ENCODE results near the gene PELI3. TPM values are rescaled to one million over a fixed set of nuclear protein-coding genes. Genes with fewer than 3 reads are reported as not detected.

PELI3 gene
- total and polyA plus RNA-seq, 2 donors (not counting 1 experiment from before 2014, with no cell fraction given) = 3.2 to 15.6 TPM

DNA sequence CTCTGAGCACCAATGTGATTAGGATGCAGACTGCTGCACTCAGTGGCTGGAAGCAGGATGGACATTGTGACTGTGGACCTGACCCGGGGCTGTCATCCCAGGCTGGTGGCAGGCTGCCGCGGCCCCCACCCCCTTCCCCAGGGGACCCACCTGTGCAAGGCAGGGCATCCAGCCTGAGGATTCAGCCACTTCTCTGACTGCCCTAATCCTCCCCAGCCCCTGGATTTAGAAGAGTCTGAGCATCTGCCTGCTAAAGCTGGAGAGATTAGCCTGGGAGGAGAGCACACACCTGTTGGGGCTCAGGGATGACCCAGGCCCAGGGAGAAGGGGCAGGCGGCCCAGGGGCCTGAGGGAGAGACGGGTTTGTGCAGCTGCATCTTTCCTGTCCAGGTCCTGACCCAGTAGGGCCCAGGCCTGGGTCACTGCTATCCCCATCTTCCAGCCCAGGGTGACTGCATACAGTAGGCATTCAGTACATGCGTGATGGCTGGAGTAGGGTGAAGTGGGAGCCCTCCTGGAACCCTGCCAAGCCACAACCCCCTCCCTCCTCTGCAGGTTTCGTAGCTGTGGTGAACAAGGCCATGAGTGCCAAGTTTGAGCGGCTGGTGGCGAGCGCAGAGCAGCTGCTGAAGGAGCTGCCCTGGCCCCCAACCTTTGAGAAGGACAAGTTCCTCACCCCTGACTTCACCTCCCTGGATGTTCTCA lies 25.6 kb downstream of the PELI3 start:
- TF ChIP-seq, protein P1, sequence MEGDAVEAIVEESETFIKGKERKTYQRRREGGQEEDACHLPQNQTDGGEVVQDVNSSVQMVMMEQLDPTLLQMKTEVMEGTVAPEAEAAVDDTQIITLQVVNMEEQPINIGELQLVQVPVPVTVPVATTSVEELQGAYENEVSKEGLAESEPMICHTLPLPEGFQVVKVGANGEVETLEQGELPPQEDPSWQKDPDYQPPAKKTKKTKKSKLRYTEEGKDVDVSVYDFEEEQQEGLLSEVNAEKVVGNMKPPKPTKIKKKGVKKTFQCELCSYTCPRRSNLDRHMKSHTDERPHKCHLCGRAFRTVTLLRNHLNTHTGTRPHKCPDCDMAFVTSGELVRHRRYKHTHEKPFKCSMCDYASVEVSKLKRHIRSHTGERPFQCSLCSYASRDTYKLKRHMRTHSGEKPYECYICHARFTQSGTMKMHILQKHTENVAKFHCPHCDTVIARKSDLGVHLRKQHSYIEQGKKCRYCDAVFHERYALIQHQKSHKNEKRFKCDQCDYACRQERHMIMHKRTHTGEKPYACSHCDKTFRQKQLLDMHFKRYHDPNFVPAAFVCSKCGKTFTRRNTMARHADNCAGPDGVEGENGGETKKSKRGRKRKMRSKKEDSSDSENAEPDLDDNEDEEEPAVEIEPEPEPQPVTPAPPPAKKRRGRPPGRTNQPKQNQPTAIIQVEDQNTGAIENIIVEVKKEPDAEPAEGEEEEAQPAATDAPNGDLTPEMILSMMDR (IDR thresholded peaks at IDR 0.05) = no peak
- TF ChIP-seq EZH2 (IDR thresholded peaks at IDR 0.05; ENCODE audit: borderline replicate concordance, insufficient read depth, low read depth, low read length, poor library complexity, severe bottlenecking) = no peak
- Histone ChIP-seq H2AFZ (ENCODE audit: insufficient read depth, low read depth, low read length, poor library complexity, severe bottlenecking) (no peak overlapping the region), H3K4me3 (ENCODE audit: control extremely low read depth in 1 of 5, extremely low read depth in 1 of 5, insufficient read depth in 1 of 5, low read depth in 2 of 5, low read length in 4 of 5) (no peak overlapping the region), H3K79me2 (ENCODE audit: control insufficient read depth, insufficient read depth, low read length) (no peaks in the 10 kb centered on the region), H3K27ac (ENCODE audit: low read length in 2 of 2) (no peak overlapping the region), H3K4me1 (ENCODE audit: control insufficient read depth in 2 of 2, insufficient read depth in 2 of 2, low read length in 2 of 2) (no peaks in the 10 kb centered on the region), H3K4me2 (replicated peaks; ENCODE audit: low read depth, low read length, poor library complexity, severe bottlenecking) (no peak overlapping the region), H3K9ac (ENCODE audit: low read length) (no peak overlapping the region), H3K9me3 (ENCODE audit: control extremely low read depth in 1 of 3, control insufficient read depth in 2 of 3, insufficient read depth in 1 of 3, low read length in 2 of 3) (no peaks in the 10 kb centered on the region), H4K20me1 (ENCODE audit: control insufficient read depth, insufficient read depth, low read length, poor library complexity, severe bottlenecking) (no peaks in the 10 kb centered on the region), H3K36me3 (replicated peaks in 1 of 2; ENCODE audit: control extremely low read depth in 1 of 2, control insufficient read depth in 1 of 2, extremely low read depth in 1 of 2, insufficient read depth in 2 of 2, low read length in 1 of 2) (peaks cover 0 to 55% of the 10 kb centered on the region in 2 experiments), H3K27me3 (replicated peaks in 1 of 4; ENCODE audit: control extremely low read depth in 1 of 4, control insufficient read depth in 3 of 4, insufficient read depth in 4 of 4, low read length in 3 of 4) (no peaks in the 10 kb centered on the region)
- no peaks in the 10 kb centered on the region for H3K4me1 Mint-ChIP-seq
- no peak overlapping the region for H3K27ac Mint-ChIP-seq
- 89% methylated on average over 10 of the region's 10 CpGs for WGBS (ENCODE audit: insufficient coverage)
- ChIA-PET CTCF (interaction anchor here (0.8 to 1.0 kb wide), 3 partner anchors 85 to 168 kb away, joined by 3 to 4 read pairs (median 3); no protein-coding TSS in a partner anchor), POLR2A (interaction anchor here (0.6 kb wide), 1 partner anchor 559 kb away, joined by 3 read pairs; no protein-coding TSS in a partner anchor)
- no peak for ATAC-seq (ENCODE audit: low read depth)
- H3K27me3 Mint-ChIP-seq = no peaks in the 10 kb centered on the region
- no peak for DNase-seq
- no peaks in the 10 kb centered on the region for H3K9me3 Mint-ChIP-seq (ENCODE audit: insufficient read depth)
- intact Hi-C loops (cut with micrococcal nuclease) = no loop called here
- no peak overlapping the region for H3K4me3 Mint-ChIP-seq

DNA sequence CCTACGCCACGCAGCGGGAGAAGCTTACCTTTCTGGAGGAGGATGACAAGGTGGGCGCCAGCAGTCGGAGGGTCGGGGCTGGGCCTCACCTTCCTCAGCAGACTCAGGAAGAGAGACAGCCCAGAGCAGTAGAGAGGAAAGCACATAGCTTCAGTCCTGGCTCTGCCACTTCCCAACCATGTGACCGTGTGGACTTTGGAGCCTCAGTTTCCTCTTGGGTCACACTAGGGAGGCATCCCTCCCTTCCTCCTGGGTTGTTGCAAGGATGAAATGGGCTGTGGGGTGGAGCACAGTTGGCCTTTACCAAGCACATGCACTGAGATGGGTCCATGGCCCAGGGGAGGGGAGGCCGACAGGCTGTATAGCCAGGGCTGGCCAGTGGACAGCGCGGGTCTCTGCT lies 26.4 kb downstream of the PELI3 start:
- H4K20me1 ChIP-seq (ENCODE audit: control insufficient read depth, insufficient read depth, low read length, poor library complexity, severe bottlenecking) = no peaks in the 10 kb centered on the region
- peaks cover 0 to 49% of the 10 kb centered on the region in 2 experiments for H3K36me3 ChIP-seq (replicated peaks in 1 of 2; ENCODE audit: control extremely low read depth in 1 of 2, control insufficient read depth in 1 of 2, extremely low read depth in 1 of 2, insufficient read depth in 2 of 2, low read length in 1 of 2)
- H3K9ac ChIP-seq (ENCODE audit: low read length) = no peak overlapping the region
- no peaks in the 10 kb centered on the region for H3K27me3 ChIP-seq (replicated peaks in 1 of 4; ENCODE audit: control extremely low read depth in 1 of 4, control insufficient read depth in 3 of 4, insufficient read depth in 4 of 4, low read length in 3 of 4)
- CTCF ChIA-PET = interaction anchor here (1.3 kb wide), 1 partner anchor 13 kb away, joined by 3 read pairs; the partner anchor contains the start of gene DPP3
- H3K4me1 ChIP-seq (ENCODE audit: control insufficient read depth in 2 of 2, insufficient read depth in 2 of 2, low read length in 2 of 2) = no peaks in the 10 kb centered on the region
- Mint-ChIP-seq H3K9me3 (ENCODE audit: insufficient read depth) (no peaks in the 10 kb centered on the region), H3K27ac (no peak overlapping the region), H3K27me3 (no peaks in the 10 kb centered on the region), H3K4me1 (no peaks in the 10 kb centered on the region), H3K4me3 (no peak overlapping the region)
- no peak overlapping the region for H2AFZ ChIP-seq (ENCODE audit: insufficient read depth, low read depth, low read length, poor library complexity, severe bottlenecking)
- 92% methylated on average over 10 of the region's 10 CpGs for WGBS (ENCODE audit: insufficient coverage)
- POLR2A ChIA-PET = interaction anchor here (0.6 kb wide), 1 partner anchor 1627 kb away, joined by 4 read pairs; no protein-coding TSS in a partner anchor
- H3K4me3 ChIP-seq (ENCODE audit: control extremely low read depth in 1 of 5, extremely low read depth in 1 of 5, insufficient read depth in 1 of 5, low read depth in 2 of 5, low read length in 4 of 5) = no peak overlapping the region
- no peak overlapping the region for H3K27ac ChIP-seq (ENCODE audit: low read length in 2 of 2)
- no peak for TF ChIP-seq EZH2 (IDR thresholded peaks at IDR 0.05; ENCODE audit: borderline replicate concordance, insufficient read depth, low read depth, low read length, poor library complexity, severe bottlenecking)
- TF ChIP-seq, protein P1 (IDR thresholded peaks at IDR 0.05) = no peak
- H3K4me2 ChIP-seq (replicated peaks; ENCODE audit: low read depth, low read length, poor library complexity, severe bottlenecking) = no peak overlapping the region
- H3K9me3 ChIP-seq (ENCODE audit: control extremely low read depth in 1 of 3, control insufficient read depth in 2 of 3, insufficient read depth in 1 of 3, low read length in 2 of 3) = no peaks in the 10 kb centered on the region
- no peaks in the 10 kb centered on the region for H3K79me2 ChIP-seq (ENCODE audit: control insufficient read depth, insufficient read depth, low read length)
- ATAC-seq (ENCODE audit: low read depth) (no peak), DNase-seq (no peak)
- intact Hi-C loops (cut with micrococcal nuclease) = no loop called here
